MCF 10A (cell line): ENCODE results near the gene ETV7. TPM values are rescaled to one million over a fixed set of nuclear protein-coding genes. Genes with fewer than 3 reads are reported as not detected.

ENCODE experiments used
- BruUV-seq: library from RNA; stranded (reverse); fragments of 400-500 nt; replicated peaks from 2 replicates; lab custom pipeline; 2021; lab: Mats Ljungman, UMichigan
- CTCF ChIA-PET: fragments of 300-600 bp; sonication (Branson Sonifier 250); formaldehyde crosslinking; extraction: SDS; loops from one replicate; lab custom pipeline; 2021; ENCODE audit warnings: antibody characterized with exemption, inconsistent platforms; lab: Yijun Ruan, JAX
- POLR2A ChIA-PET: fragments of 300-600, 350-650 bp; sonication (Branson Sonifier 250); formaldehyde crosslinking; extraction: SDS; loops from one replicate; lab custom pipeline; 2020; ENCODE audit warnings: antibody characterized with exemption, inconsistent platforms; lab: Yijun Ruan, JAX
- DNase-seq: peaks from one replicate; pipeline ENCODE4 v3.0.0-alpha.2; 2018; ENCODE audit not compliant: unreplicated experiment
- H3K27ac Mint-ChIP-seq: one replicate; pipeline ENCODE4 v1.8.0; 2022; ENCODE audit warnings: mild to moderate bottlenecking, low read depth, mixed read lengths; ENCODE audit not compliant: unreplicated experiment
- H3K27me3 Mint-ChIP-seq: one replicate; pipeline ENCODE4 v1.8.0; 2022; ENCODE audit warnings: mixed read lengths; ENCODE audit not compliant: insufficient read depth, unreplicated experiment
- H3K36me3 Mint-ChIP-seq: one replicate; pipeline ENCODE4 v1.8.0; 2022; ENCODE audit warnings: mild to moderate bottlenecking, moderate library complexity, mixed read lengths; ENCODE audit not compliant: insufficient read depth, unreplicated experiment
- H3K4me1 Mint-ChIP-seq: one replicate; pipeline ENCODE4 v1.8.0; 2022; ENCODE audit warnings: mixed read lengths; ENCODE audit not compliant: insufficient read depth, unreplicated experiment
- H3K4me3 Mint-ChIP-seq: one replicate; pipeline ENCODE4 v1.8.0; 2022; ENCODE audit warnings: mild to moderate bottlenecking, moderate library complexity, mixed read lengths; ENCODE audit not compliant: unreplicated experiment
- H3K9me3 Mint-ChIP-seq: one replicate; pipeline ENCODE4 v1.8.0; 2022; ENCODE audit warnings: mixed read lengths; ENCODE audit not compliant: unreplicated experiment
- CTCF ChIP-seq: fragments of 200-600 bp; IDR thresholded peaks from one replicate; pipeline ENCODE4 v1.8.0; 2022; ENCODE audit warnings: antibody characterized with exemption, mild to moderate bottlenecking; ENCODE audit not compliant: unreplicated experiment
- intact Hi-C: fragments of 100-400 bp; cut with micrococcal nuclease; formaldehyde crosslinking; loops from 2 replicates; pipeline ENCODE4 v1.14.1; 2022
- total RNA-seq: library from RNA; stranded (reverse); gene quantifications from 2 replicates; pipeline ENCODE4 v1.2.3, GENCODE V29; 2022

The ETV7 gene
- total RNA-seq, 1 experiment from 2014 or later, result 0.47 TPM

- no peak for DNase-seq
- no peak for TF ChIP-seq CTCF
- intact Hi-C loops, result no loop called here
- CTCF ChIA-PET, result interaction anchor here (1.3 kb wide), 1 partner anchor 8 kb away, joined by 5 read pairs; no protein-coding TSS in a partner anchor
- peaks cover 14% of the 10 kb centered on the region for H3K4me1 Mint-ChIP-seq
- no peaks in the 10 kb centered on the region for H3K27me3 Mint-ChIP-seq
- H3K36me3 Mint-ChIP-seq, result no peaks in the 10 kb centered on the region
- no peak overlapping the region for H3K27ac Mint-ChIP-seq
- H3K9me3 Mint-ChIP-seq, result no peaks in the 10 kb centered on the region
- POLR2A ChIA-PET, result interaction anchor here (0.7 to 3.7 kb wide), 6 partner anchors 8 to 834 kb away, joined by 3 to 14 read pairs (median 3); no protein-coding TSS in a partner anchor
- no TSS peak for BruUV-seq
- H3K4me3 Mint-ChIP-seq, result no peak overlapping the region
Observed at GRCh38 chr6:36431197-36431596, 43.7 kb upstream of the ETV7 start.

GRCh38 chr6:36430351-36430750 is 42.9 kb upstream of the ETV7 start:
- H3K27ac Mint-ChIP-seq, result no peak overlapping the region

GRCh38 chr6:36428911-36429310 is 41.4 kb upstream of the ETV7 start:
- Mint-ChIP-seq H3K4me3 (no peak overlapping the region), H3K27ac (no peak overlapping the region), H3K36me3 (no peaks in the 10 kb centered on the region), H3K4me1 (peaks cover 15% of the 10 kb centered on the region), H3K27me3 (no peaks in the 10 kb centered on the region), H3K9me3 (no peaks in the 10 kb centered on the region)
- TF ChIP-seq CTCF, result peak; percentile 10
- no TSS peak for BruUV-seq
- no peak for DNase-seq
- CTCF ChIA-PET, result interaction anchor here (1.2 to 1.9 kb wide), 3 partner anchors 11 to 24 kb away, joined by 3 to 9 read pairs (median 6); no protein-coding TSS in a partner anchor
- intact Hi-C loops, result loop anchor here (10.0 kb wide), 1 partner anchor 256 kb away; no protein-coding TSS in a partner anchor
- POLR2A ChIA-PET, result interaction anchor here (2.5 to 3.7 kb wide), 2 partner anchors 10 to 13 kb away, joined by 10 to 14 read pairs; no protein-coding TSS in a partner anchor

More at GRCh38 chr6:36430351-36430750, 42.9 kb upstream of the ETV7 start:
- no TSS peak for BruUV-seq
- H3K9me3 Mint-ChIP-seq, result no peaks in the 10 kb centered on the region
- peaks cover 14% of the 10 kb centered on the region for H3K4me1 Mint-ChIP-seq
- DNase-seq, result no peak
- CTCF ChIA-PET, result interaction anchor here (0.5 to 1.9 kb wide), 5 partner anchors 9 to 324 kb away, joined by 3 to 6 read pairs (median 3); no protein-coding TSS in a partner anchor
- H3K4me3 Mint-ChIP-seq, result no peak overlapping the region
- no peaks in the 10 kb centered on the region for H3K36me3 Mint-ChIP-seq
- no peak for TF ChIP-seq CTCF
- POLR2A ChIA-PET, result interaction anchor here (0.7 to 3.7 kb wide), 3 partner anchors 11 to 835 kb away, joined by 3 to 14 read pairs (median 3); no protein-coding TSS in a partner anchor
- intact Hi-C loops, result no loop called here
- no peaks in the 10 kb centered on the region for H3K27me3 Mint-ChIP-seq

GRCh38 chr6:36426622-36427021 is 39.2 kb upstream of the ETV7 start:
- POLR2A ChIA-PET, result interaction anchor here (1.4 kb wide), 1 partner anchor 15 kb away, joined by 6 read pairs; no protein-coding TSS in a partner anchor
- DNase-seq, result no peak
- no peak overlapping the region for H3K27ac Mint-ChIP-seq

More at GRCh38 chr6:36426622-36427021, 39.2 kb upstream of the ETV7 start:
- Mint-ChIP-seq H3K36me3 (no peaks in the 10 kb centered on the region), H3K4me1 (peaks cover 19% of the 10 kb centered on the region), H3K27me3 (no peaks in the 10 kb centered on the region), H3K9me3 (no peaks in the 10 kb centered on the region), H3K4me3 (no peak overlapping the region)
- CTCF ChIA-PET, result interaction anchor here (0.8 kb wide), 1 partner anchor 153 kb away, joined by 3 read pairs; no protein-coding TSS in a partner anchor
- intact Hi-C loops, result loop anchor here (10.0 kb wide), 1 partner anchor 258 kb away; no protein-coding TSS in a partner anchor
- TF ChIP-seq CTCF, result no peak
- no TSS peak for BruUV-seq
